Endodermal cell (in vitro differentiated cells): ENCODE results near the gene RGS11. TPM values are rescaled to one million over a fixed set of nuclear protein-coding genes. Genes with fewer than 3 reads are reported as not detected.

Source experiments
- DNase-seq: peaks from one replicate; pipeline ENCODE4 v3.0.0-alpha.2; 2017
- H3K27ac ChIP-seq: 2 replicates; pipeline ENCODE4 v1.5.1; 2013; ENCODE audit warnings: mild to moderate bottlenecking, low read depth, low read length, moderate library complexity
- H3K27me3 ChIP-seq: 2 replicates; pipeline ENCODE4 v1.6.1; 2013; ENCODE audit warnings: mild to moderate bottlenecking, low read length, moderate library complexity; ENCODE audit not compliant: insufficient read depth, control insufficient read depth, poor library complexity, severe bottlenecking
- H3K36me3 ChIP-seq: 2 replicates; pipeline ENCODE4 v1.7.0; 2013; ENCODE audit warnings: mild to moderate bottlenecking, low read length, moderate library complexity; ENCODE audit not compliant: control insufficient read depth, insufficient read depth
- H3K4me1 ChIP-seq: one replicate; pipeline ENCODE4 v1.7.0; 2013; ENCODE audit warnings: low read length; ENCODE audit not compliant: control insufficient read depth, insufficient read depth
- H3K4me3 ChIP-seq: 2 replicates; pipeline ENCODE4 v1.5.1; 2013; ENCODE audit warnings: mild to moderate bottlenecking, low read length, moderate library complexity
- H3K9ac ChIP-seq: 2 replicates; pipeline ENCODE4 v1.6.1; 2013; ENCODE audit warnings: mild to moderate bottlenecking, low read length, moderate library complexity; ENCODE audit not compliant: poor library complexity, severe bottlenecking; ENCODE audit errors: extremely low read depth
- H3K9me3 ChIP-seq: 2 replicates; pipeline ENCODE4 v1.6.1; 2013; ENCODE audit warnings: mild to moderate bottlenecking, low read length, moderate library complexity; ENCODE audit not compliant: control insufficient read depth
- H3K27ac Mint-ChIP-seq: 2 replicates; pipeline ENCODE4 v1.8.0; 2020; ENCODE audit warnings: mixed read lengths
- H3K27me3 Mint-ChIP-seq: 2 replicates; pipeline ENCODE4 v1.8.0; 2021; ENCODE audit warnings: mild to moderate bottlenecking, mixed read lengths; ENCODE audit not compliant: insufficient read depth
- H3K36me3 Mint-ChIP-seq: 2 replicates; pipeline ENCODE4 v1.8.0; 2020; ENCODE audit warnings: low read depth, mixed read lengths
- H3K4me1 Mint-ChIP-seq: 2 replicates; pipeline ENCODE4 v1.8.0; 2020; ENCODE audit warnings: mixed read lengths
- H3K4me3 Mint-ChIP-seq: 2 replicates; pipeline ENCODE4 v1.8.0; 2020; ENCODE audit warnings: mild to moderate bottlenecking, moderate library complexity, mixed read lengths
- H3K9me3 Mint-ChIP-seq: 2 replicates; pipeline ENCODE4 v1.8.0; 2020; ENCODE audit warnings: mild to moderate bottlenecking, mixed read lengths
- WGBS, 2 experiments: methylation state at CpG; one replicate each; pipeline versions ENCODE4 v1.1.5 to v1.1.7; 2013; ENCODE audit warnings: missing lambda C conversion rate in 2 of 2, mixed read lengths in 1 of 2; ENCODE audit not compliant: insufficient coverage in 1 of 2, insufficient read length in 1 of 2; 5-methylcytosine and 5-hydroxymethylcytosine counted together
- total RNA-seq, 2 donors: library from RNA; stranded (reverse); fragmentation: NEBNext Ultra II Directional in 1 of 2; extraction: Animal tissue kit (Norgen Biotek cat#: 25700) in 1 of 2; gene quantifications; 2 replicates in 1 of 2; 3 replicates in 1 of 2; pipeline ENCODE4 v1.2.1, GENCODE V29; 2021
- TF ChIP-seq, protein P1 (sequence below): fragments of 200-600 bp; sonication (generic); conservative IDR thresholded peaks from 2 replicates; pipeline ENCODE4 v1.5.0; 2021; ENCODE audit warnings: antibody characterized with exemption, mild to moderate bottlenecking

The RGS11 gene
- total RNA-seq, 2 donors from 2014 or later: 2.0 to 7.8 TPM

DNA sequence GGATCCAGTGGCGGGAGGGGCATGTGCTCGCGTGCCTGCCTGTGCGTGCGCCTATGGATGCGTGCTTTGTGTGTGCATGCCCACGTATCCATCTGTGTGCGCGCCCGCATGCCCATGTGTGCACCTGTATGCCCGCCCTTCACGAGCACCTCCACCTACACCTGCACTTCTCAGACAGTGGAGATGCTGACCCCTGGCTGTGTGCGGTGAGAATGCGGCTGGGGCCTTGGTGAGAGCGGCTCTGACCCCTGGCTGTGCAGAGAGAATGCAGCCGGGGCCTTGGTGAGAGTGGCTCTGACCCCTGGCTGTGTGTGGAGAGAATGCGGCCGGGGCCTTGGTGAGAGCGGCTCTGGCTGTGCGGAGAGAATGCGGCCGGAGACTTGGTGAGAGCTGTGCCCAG, 42.9 kb upstream of the RGS11 start:
- Mint-ChIP-seq H3K4me3 (no peak overlapping the region), H3K27me3 (no peaks in the 10 kb centered on the region), H3K27ac (peak overlapping the region; percentile 89), H3K4me1 (peaks cover 11% of the 10 kb centered on the region), H3K36me3 (peaks cover 32% of the 10 kb centered on the region), H3K9me3 (no peaks in the 10 kb centered on the region)
- 83 to 84% methylated on average over 19 to 22 of the region's 22 CpGs for WGBS, 2 experiments
- Histone ChIP-seq H3K4me1 (no peaks in the 10 kb centered on the region), H3K4me3 (no peak overlapping the region), H3K27me3 (no peaks in the 10 kb centered on the region), H3K9ac (no peak overlapping the region), H3K36me3 (peaks cover 38% of the 10 kb centered on the region), H3K27ac (no peak overlapping the region), H3K9me3 (no peaks in the 10 kb centered on the region)
- TF ChIP-seq, protein P1, sequence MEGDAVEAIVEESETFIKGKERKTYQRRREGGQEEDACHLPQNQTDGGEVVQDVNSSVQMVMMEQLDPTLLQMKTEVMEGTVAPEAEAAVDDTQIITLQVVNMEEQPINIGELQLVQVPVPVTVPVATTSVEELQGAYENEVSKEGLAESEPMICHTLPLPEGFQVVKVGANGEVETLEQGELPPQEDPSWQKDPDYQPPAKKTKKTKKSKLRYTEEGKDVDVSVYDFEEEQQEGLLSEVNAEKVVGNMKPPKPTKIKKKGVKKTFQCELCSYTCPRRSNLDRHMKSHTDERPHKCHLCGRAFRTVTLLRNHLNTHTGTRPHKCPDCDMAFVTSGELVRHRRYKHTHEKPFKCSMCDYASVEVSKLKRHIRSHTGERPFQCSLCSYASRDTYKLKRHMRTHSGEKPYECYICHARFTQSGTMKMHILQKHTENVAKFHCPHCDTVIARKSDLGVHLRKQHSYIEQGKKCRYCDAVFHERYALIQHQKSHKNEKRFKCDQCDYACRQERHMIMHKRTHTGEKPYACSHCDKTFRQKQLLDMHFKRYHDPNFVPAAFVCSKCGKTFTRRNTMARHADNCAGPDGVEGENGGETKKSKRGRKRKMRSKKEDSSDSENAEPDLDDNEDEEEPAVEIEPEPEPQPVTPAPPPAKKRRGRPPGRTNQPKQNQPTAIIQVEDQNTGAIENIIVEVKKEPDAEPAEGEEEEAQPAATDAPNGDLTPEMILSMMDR: peak; percentile 83
- peak; percentile 93 for DNase-seq

DNA sequence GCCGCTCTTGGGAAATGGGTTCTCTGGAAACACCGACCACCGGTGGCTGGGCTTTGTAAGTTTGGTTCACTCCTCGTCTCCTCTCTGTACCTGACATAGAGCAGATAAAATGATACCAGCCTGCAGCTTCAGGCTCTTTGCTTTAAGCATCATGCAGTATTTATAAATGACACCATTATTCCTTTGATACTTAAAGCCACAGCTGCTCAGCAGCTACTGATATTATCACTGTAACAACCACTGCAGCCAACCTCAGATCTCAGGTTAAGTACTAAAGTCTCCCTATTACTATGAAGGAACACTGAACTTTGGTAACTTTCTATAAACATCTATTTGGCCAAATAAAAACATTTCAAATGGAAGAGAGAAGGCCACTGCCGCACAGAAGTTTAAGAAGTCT, 41.8 kb upstream of the RGS11 start:
- peaks cover 48% of the 10 kb centered on the region for H3K36me3 ChIP-seq
- TF ChIP-seq, protein P1: no peak
- no peak for DNase-seq
- peaks cover 11% of the 10 kb centered on the region for H3K4me1 Mint-ChIP-seq
- H3K9me3 ChIP-seq: no peaks in the 10 kb centered on the region
- no peaks in the 10 kb centered on the region for H3K27me3 ChIP-seq
- H3K9ac ChIP-seq: no peak overlapping the region
- no peak overlapping the region for H3K27ac ChIP-seq
- H3K9me3 Mint-ChIP-seq: no peaks in the 10 kb centered on the region
- no peaks in the 10 kb centered on the region for H3K4me1 ChIP-seq
- peak overlapping the region; percentile 49 for H3K27ac Mint-ChIP-seq
- H3K4me3 Mint-ChIP-seq: no peak overlapping the region
- H3K27me3 Mint-ChIP-seq: no peaks in the 10 kb centered on the region
- no peak overlapping the region for H3K4me3 ChIP-seq
- peaks cover 38% of the 10 kb centered on the region for H3K36me3 Mint-ChIP-seq
- WGBS, 2 experiments: 94 to 100% methylated on average over 3 to 5 of the region's 5 CpGs

DNA sequence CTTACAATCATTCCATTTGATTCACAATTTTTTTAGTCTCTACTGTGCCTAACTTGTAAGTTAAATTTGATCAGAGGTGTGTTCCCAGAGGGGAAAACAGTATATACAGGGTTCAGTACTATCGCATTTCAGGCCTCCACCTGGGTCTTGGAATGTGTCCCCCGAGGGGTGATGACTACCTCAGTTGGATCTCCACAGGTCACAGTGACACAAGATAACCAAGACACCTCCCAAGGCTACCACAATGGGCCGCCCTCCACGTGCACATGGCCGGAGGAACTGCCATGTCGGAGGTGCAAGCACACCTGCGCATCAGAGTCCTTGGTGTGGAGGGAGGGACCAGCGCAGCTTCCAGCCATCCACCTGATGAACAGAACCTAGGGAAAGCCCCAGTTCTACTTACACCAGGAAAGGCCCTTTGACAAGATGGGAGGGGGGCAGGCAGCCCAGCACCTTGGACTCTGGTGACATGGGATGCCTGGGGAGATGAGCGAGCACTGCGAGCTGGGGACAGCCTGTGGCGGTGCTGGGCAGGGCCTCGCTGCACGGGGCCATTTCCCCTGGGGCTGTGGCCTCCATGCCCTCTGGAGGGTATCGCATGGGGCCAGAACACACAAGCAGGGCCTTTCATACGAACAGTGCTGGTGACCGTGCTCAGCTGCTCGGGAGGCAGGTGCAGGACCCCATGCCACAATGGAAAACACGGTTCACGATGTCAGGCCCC, 41.2 kb upstream of the RGS11 start:
- H3K27ac ChIP-seq: no peak overlapping the region
- H3K9me3 Mint-ChIP-seq: no peaks in the 10 kb centered on the region
- no peak overlapping the region for H3K4me3 ChIP-seq
- H3K36me3 ChIP-seq: peaks cover 50% of the 10 kb centered on the region
- TF ChIP-seq, protein P1: no peak
- no peaks in the 10 kb centered on the region for H3K9me3 ChIP-seq
- no peak overlapping the region for H3K9ac ChIP-seq
- no peaks in the 10 kb centered on the region for H3K27me3 Mint-ChIP-seq
- no peak overlapping the region for H3K4me3 Mint-ChIP-seq
- no peaks in the 10 kb centered on the region for H3K27me3 ChIP-seq
- no peaks in the 10 kb centered on the region for H3K4me1 ChIP-seq
- H3K36me3 Mint-ChIP-seq: peaks cover 42% of the 10 kb centered on the region
- no peak for DNase-seq
- WGBS, 2 experiments: 91 to 96% methylated on average over 15 to 19 of the region's 19 CpGs
- peak overlapping the region; percentile 70 for H3K27ac Mint-ChIP-seq
- H3K4me1 Mint-ChIP-seq: peaks cover 11% of the 10 kb centered on the region
